Activated CD4-positive, alpha-beta T cell treated with anti-CD3 and anti-CD28 coated beads, Interleukin-2, amount 50 U/mL, for 48 hours (primary cell): Measurements from ENCODE around the gene ARHGAP22.

Source experiments
- DNase-seq, 2 experiments: peaks; one replicate each; pipeline ENCODE4 v3.0.0-alpha.2; 2020

Gene ARHGAP22

GRCh38 chr10:48605786-48606529, 1.1 kb upstream of the ARHGAP22 start:
- DNase-seq, result no peak

DNA sequence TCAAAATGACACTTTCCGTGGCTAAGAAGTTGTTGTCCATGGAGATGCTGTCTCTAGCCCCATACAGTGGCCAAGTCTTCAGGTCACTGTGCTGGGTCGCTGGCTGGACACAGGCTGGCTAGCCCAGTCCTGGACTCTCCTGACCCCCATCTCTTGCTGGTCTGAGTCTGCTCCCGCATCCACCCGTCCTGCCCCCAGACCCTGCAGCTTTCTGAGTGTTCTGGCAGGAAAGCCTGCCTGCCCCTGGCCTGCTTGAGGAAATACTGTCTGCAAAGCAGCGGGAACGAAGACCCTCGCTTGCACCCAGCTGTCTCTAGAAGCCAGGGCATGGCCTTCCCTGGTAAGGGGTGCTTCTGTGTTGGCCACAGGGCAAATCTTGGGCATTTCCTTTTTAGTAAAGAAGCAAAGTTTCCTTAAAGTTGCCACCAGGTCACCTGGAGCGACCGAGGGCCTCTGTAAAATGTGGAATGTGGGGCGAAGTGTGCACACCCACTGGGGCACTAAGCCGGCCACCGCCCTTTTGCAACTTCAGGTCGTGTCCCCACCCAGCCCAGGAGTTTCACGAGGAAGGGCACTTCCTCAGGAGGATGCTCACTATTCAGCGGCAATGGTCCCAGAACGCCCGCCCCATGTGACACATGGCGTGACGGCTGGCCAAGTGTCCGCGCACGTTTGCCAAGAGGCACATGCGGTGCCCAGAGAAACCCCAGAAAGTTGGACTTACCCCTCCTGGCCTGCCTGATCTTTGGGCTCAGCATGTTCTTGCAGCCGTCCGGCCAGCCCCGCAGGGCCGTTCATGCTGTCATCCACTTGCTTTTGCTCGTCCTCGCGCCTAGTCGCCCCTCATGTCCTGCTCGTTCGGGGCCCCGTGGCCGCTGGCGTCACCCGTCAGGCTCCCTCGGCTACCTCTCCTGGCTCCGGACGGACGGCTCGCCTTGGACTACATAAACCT, 558 bp downstream of the ARHGAP22 start:
- DNase-seq, result no peak

DNA sequence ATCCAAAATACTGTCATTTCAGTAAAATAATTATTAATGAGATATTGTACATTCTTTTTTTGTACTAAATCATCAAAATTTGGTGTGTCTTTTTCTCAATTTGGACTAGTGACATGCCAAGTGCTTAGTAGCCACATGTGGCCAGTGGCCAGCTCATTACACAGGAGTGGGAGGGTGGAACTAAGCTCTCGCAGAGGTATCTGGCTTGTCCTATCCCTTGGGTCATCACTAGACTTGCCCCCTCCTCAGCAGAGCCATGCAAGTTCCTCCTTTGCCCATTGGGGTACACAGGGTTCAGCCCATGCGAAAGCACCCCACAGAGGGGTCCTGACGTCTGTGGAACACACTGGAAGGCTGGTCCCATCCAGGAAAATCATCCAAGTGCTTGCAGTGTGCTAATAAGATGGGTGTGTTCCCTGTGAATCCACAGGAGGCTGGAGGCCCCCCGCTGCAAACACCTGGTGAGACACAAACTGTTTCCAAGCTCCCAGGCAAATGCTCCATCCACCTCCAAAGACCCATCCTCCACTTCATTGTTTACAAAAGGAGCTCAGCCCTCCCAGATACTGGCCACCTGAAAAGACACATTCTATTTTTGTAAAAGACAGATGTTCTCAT, 1.3 kb downstream of the ARHGAP22 start:
- DNase-seq, result no peak

DNA sequence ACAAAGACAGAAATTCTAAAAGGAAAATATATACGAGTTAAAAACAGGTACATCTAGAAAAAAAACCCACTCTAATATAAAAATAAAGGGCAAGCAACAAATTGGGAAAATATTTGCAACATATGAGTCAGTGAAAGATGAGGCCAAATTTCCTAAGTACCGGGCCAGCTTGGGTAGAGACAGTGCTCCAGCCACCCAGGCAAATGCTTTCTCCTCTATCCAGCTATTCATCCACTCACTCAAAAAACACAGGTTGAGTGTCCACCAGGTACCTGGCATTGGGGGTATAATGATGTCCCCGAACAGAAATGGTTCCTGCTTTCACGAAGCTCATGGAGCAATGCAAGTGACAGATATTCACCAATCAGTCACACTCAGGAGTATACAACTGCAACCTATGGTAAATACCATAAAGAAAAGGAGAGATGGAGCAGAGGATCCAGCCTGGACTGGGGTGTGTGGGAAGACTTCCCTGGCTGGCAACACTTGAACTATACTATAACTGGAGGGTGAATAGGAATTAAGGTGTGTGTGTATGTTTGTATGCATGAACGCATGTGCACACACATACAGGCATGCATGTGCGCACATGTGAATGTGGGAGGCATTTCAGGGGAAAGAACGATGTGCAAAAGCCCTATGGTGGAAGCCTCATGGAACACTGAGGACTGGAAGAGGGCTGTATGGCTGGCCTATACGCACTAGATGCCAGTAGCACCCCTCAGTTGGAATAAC, 2.3 kb downstream of the ARHGAP22 start:
- DNase-seq, result no peak

GRCh38 chr10:48601789-48602188, 3.1 kb downstream of the ARHGAP22 start:
- DNase-seq, result no peak

- no peak for DNase-seq
Measured at GRCh38 chr10:48600645-48601505, 4.0 kb downstream of the ARHGAP22 start.

GRCh38 chr10:48599830-48600134, 5.1 kb downstream of the ARHGAP22 start:
- no peak for DNase-seq

DNA sequence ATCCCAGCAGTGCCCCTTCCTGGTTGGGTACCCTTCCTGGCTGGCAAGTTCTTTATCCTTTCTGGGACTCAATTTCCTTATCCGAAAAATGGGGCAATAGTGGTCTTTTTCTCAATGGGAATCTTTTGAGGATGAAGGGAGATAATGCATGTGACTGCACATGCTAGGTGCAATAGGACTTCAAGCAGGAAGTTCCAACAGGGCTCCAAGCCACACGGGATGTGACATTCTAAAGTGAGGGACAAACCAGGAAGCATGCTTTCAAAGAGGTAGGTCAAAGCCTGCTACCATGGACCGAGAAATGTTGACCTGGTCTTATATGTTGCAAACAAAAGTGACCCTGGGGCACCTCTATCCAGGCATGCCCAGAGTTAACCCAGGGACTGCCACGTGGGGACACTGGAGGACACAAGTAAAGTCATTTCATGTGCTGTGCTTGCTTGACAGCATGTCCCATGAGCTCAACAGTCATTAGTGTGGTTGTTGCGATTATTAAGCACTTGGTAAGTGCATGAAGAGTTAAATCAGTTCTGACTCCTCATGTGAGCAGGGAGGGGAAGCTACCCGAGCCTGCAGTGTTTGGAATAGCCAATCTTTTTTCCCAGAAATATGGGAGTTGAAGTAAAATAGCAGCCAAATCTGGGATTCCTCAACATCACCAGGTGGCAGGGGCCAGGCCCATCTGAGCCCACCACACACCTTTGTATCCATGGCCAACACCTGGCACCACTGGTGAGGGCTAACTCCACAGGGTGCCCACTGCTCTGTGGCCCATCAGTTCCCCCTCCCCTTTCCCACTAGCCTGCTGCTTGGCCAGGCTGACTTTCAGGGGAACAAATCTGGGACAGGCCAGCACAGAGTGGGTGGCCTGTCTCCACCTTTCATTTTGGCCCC, 5.7 kb downstream of the ARHGAP22 start:
- DNase-seq, result no peak

- DNase-seq, result no peak
Measured at GRCh38 chr10:48598243-48598935, 6.5 kb downstream of the ARHGAP22 start.

- DNase-seq, result no peak
Measured at GRCh38 chr10:48595539-48595932, 9.3 kb downstream of the ARHGAP22 start.

GRCh38 chr10:48594803-48595538, 9.9 kb downstream of the ARHGAP22 start:
- DNase-seq, result no peak

DNA sequence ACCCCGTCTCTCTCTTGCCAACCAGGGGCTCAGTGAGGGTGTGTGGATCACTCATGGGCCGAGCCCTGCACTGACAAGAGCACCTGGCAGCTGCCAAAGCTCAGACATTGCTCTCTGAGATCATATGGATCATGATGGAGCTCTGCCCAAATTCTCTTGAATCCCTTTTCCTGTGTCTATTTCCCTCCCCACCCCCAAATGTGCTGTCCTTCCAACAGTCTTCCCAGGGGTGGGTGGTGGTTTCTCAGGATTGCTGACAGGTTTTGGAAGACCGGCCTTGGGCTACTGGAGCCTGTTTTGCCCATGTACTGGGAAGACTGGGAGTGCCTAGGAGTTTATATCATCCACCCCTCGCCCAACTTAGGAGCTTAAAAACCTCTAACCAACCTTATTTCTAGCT, 10.5 kb downstream of the ARHGAP22 start:
- no peak for DNase-seq

- no peak for DNase-seq
Measured at GRCh38 chr10:48592346-48592745, 12.5 kb downstream of the ARHGAP22 start.

GRCh38 chr10:48590945-48591344, 13.9 kb downstream of the ARHGAP22 start:
- no peak for DNase-seq

DNA sequence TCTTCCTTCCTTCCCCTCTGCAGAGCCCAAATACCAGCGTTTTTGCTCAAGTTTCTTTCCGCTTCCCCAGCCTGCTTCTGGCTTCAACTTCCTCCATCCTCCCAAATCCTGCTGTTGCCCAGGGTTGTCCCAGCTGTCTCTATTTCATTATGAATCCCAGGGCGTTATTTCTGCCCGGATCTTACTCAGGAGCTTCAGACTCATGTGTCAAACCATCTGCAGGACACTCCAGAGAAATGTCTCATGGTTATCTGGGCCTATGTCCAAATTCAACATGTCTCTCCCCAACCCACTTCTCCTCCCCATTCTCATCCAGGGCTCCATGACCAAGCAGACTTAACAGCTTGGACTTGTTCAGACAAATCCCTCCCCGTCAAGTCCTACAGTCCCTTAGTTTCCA, 15.6 kb downstream of the ARHGAP22 start:
- no peak for DNase-seq

GRCh38 chr10:48587819-48588218, 17.1 kb downstream of the ARHGAP22 start:
- DNase-seq, result no peak

DNA sequence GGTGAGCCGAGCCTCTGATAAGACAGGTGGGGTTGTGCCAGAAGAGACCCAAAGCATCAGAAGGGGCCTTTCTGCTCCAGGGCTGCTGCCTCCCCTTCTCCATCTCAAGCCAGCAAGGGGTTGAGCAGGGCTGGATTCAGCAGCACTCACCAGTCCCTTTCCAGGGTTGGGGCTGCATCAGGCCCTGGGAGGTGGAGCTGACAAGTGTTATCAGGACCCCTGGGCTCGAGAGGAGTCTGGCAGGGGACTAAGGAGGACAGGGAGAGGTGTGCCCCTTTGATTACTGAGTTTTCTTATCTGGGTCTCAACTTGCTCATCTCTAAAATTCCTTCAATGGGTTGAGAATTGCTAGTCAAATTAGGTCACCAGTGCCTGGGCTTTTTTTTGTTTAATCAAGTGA, 17.8 kb downstream of the ARHGAP22 start:
- no peak for DNase-seq

- DNase-seq, result no peak
Measured at GRCh38 chr10:48582970-48583369, 21.9 kb downstream of the ARHGAP22 start.

DNA sequence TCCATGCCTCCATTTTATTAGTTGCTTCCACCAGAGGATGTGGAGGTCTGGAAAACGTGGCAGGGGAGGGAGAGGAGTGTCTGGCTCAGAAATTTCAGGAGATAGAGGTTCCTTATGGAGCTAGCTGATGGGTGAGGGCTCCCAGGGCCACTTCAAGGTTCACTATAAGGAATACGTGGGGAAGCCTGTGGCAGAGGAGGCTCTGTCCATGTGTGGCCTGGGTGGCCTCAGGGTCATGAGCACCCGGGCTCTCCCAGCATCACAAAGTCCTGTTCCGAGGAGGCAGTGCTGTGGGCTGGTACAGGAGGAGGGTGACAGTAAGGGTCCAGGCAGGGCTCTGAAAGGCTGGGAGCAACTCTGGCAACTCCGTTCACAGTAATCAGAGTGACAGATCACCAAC, 24.6 kb downstream of the ARHGAP22 start:
- no peak for DNase-seq
